ENCODE measurements around the gene PARVB.
"Not testable (repeated sequence)": the region's sequence is repeated elsewhere in the genome, so short reads cannot be mapped to it uniquely, and the experiment has no call there.

The PARVB gene

DNA sequence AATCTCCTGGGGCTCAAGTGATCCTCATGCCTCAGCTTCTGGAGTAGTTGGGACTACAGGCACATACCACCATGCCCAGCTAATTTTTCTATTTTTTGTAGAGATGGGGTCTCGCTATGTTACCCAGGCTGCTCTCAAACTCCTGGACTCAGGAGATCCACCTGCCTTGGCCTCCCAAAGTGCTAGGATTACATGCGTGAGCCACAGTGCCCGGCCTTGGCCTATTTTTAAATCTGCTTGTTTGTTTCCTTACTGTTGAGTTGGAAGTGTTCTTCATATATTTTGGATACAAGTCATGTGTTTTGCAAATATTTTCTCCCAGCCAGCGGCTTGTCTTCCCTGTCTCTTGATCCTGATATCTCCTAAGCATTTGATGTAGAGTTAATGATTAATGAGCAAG, 5.0 kb downstream of the PARVB start:
- DNase-seq = no peak

DNA sequence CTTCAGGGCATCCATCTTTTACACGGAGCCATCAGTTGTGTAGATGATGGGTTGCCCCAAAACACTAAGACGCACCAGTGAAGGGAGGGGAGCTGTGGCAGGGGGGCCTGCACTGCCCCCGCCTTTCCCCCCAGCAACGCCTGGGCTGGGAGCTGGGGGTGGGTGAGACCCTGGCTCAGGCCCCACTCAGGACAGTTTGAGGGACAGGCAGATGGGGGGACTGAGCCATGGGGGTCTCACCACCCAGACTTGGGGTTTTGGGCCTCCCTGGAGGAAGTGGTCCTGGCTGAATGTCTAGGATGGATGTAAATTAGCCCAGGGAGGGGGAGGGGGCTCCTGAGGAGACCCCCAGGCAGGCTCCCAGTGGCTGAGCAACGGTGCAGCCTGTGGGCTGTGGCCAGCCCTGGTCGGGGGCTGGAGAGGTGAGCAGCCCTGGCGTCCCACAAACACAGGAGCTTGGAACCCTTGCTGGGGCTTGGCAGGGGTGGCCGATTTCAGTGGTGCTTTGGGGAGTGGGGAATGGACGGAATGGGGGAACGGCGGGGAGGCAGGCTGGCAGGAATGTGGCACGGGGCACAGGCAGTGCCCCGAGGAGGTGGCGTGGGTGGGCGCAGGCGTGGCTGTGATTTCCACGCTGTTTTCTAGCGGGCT, 6.1 kb downstream of the PARVB start:
- no peak for DNase-seq

DNA sequence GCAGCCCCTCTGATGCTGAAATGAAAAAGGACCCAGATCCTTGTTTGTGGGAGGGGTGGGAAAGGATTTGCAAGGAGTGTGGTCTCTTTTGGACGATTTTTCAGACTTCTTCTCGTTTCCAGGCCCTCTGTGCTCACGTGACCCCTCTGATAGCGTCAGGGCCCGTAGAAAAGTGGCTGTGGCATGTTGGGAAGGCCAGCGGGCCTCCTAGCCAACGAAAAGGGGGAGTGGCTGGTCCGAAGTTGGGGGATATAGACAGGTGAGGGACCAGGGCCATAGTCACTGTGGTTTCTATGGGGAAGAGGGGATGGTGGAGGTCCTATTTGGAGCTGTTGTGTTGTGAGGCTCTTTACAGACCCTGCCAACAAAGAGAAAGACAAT, 6.6 kb downstream of the PARVB start:
- no peak for DNase-seq

DNA sequence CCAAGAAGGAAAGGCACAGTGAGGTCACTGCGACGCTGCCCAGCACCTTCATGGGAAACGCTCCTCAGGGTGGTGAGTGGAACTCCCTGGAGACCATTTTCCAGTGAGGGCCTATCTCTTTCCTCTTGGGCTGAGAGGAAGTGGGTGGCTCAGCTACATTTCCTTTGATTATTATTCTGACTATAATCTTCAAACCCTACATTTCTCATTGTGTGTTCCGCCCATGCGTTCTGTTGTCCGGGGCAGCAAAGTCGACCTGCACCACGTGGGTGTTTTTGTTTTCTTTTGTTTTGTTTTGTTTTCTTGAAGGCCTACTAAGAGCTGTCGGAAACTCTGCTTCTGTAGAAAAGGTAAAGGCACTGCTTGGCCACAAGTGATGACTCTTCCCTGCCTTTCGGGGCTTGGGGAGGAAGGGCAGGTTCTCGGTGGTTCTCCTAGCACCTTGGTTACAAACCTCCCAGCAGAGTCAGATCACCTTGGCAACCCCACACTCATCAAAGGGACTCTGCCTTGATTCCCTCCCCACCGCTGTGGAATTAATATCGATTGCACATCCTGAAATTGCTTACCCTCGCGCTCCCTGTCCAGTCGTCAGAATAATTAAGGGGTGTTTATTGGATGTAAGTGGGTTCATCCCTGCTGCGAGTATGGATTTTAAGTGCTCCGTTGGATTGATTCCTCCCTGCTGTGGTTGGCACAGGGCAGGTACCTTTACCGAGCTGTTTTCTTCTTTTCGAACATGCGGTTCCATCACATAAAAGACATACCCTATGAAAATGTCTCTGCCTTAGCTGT, 7.3 kb downstream of the PARVB start:
- no peak for DNase-seq

DNA sequence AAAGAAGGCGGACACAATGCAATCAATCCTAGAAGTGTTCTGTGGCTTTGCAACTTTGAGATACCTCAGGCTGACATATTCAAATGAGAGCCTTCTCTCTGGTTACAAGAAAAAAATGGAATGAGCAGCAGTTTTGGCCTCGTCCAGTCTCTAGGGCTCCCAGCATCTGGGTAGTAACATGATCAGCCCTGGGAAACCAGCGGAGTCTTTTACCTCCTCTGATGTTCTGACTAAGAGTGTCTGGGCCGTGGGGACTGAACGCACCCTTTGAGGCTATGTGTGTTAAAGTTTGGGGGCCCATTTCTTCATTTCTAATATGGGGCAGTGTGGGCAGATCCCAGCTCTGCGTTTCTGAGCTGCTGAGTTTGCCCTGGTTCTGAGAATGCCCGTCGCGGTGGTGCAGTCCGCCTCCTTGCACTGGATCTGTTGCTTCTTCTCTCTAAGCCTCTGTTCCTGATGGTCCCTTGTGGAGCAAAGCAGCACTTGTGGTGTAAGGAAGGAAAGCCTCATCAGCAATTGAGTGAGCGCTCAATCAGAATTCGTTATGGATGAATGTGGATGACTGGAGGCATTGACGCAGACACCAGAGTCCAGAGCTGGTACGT, 8.1 kb downstream of the PARVB start:
- DNase-seq = no peak

- DNase-seq = no peak
These were observed 9.2 kb downstream of the PARVB start for GRCh38 chr22:44033287-44033686.

GRCh38 chr22:44033694-44034093, 9.6 kb downstream of the PARVB start:
- DNase-seq = no peak

- DNase-seq = no peak
These were observed 13.6 kb downstream of the PARVB start for GRCh38 chr22:44037519-44038375.

- no peak for DNase-seq
These were observed 15.6 kb downstream of the PARVB start for GRCh38 chr22:44039566-44040171.

GRCh38 chr22:44042249-44043218, 18.4 kb downstream of the PARVB start:
- no peak for DNase-seq

GRCh38 chr22:44045145-44045544, 21.0 kb downstream of the PARVB start:
- DNase-seq = no peak

DNA sequence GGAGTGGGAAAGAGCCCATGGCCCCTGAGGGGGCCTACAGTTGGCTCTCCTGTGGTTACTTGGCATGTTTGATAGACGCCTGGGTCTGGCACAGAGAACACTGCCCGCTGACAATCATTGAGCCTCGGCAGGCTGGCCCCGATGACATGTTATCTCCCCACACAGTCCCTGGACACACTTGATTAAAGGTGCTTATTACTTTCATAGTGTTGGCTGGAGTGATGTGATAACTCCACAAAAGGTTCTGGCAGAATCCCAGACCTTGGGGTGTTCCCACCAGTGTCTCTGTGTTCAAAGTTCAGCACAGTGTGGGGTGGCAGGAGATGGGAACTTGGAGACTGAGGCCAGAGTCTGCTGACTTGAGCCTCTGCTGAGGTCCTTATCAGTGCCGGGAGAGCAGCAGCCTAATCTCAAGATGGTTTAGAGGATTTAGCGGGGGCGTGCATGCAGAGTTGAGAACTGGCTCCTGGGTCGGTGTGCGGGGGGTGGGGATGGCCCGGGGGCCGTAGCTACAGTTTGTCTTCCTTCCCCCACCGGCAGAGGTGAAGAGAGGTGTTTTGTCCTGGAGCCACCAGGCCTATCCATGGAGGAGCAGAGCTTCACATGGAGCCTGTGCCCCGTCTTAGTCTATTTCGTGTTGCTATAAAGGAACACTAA, 22.5 kb downstream of the PARVB start:
- DNase-seq = no peak

DNA sequence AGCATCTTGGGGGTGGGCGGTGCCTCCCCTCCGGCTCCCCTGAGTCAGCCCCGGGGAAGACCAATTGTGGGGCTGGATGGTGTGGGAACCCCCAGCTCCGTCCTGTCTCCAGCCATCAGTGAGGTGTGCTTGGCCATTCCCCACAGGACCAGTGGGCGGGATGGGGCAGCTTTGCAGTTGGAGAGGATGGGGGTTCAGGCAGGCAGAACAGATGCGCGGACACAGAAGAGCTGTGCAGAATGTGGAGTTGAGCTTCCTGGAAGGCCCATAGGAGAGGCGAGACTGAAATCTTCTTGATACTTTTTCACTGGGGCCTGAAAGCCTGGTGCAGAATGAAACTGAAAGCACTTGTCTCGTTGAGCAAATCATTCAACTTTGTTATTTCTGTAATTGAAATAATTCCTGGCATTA, 23.8 kb downstream of the PARVB start:
- DNase-seq = no peak

GRCh38 chr22:44049486-44050231, 25.6 kb downstream of the PARVB start:
- no peak for DNase-seq

DNA sequence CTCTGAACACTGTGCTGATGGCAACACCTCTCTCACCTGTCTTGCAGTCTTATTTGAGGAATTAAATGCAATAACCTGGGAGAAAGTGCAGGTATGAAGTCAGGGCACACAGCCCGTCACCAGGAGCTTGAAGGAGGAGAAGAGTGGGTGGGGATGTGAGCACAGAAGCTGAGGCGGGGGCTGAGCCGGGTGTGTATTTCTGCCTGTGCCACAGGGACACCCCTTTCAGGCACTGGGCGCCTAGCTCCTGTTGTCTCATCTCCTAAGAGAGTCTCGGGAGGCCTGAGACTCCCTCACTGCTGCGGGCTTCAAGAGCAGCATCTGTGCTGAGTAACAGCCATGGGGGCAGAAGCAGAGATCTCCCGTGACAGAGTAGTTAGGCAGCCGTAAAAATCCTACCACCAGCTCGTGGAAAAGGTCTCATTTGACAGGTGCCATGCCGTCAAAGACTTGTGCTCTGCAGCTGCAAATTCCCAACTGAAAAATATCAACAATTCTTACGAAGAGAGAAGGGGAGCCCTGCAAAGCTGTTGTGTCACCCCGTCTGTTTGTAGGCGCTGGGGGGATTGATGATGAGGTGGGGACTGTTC, 26.8 kb downstream of the PARVB start:
- DNase-seq = no peak

DNA sequence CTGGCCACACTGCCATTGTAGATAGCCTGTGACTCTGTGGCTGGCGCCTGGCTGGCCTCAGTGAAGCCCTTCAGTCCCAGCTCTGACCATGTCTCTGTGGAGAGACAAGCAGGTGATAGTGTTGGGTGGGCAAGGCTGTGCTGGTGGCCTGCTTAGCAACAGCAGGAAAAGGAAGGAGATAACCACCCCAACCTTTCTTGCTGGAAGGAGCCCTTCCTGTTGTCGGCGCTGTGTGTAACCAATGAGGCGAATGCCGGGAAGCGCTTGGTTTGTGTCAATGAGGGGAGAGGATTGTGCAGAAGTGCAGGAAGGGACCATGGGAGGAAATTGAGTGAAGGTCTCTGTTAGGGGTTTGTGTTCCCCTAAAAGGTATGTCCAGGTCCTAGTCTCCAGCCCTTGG, 27.3 kb downstream of the PARVB start:
- DNase-seq = no peak

DNA sequence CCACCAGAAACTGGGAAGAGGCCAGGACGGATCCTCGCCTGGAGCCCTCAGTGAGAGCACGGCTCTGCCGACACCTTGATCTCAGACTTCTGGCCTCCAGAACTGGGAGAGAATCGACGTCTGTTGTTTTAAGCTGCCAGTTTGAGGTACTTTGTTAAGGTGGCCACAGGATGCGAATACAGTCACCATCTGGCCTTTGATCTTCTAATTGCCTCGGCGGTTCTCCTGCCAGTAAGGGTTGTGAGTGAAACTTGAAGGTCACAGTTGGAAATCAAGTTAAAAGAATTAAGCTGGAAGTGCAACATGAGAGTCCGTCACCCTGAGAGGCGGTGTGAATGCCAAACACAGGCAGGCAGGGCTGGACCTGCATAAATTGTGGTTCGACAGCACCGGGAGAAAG, 27.9 kb downstream of the PARVB start:
- no peak for DNase-seq

DNA sequence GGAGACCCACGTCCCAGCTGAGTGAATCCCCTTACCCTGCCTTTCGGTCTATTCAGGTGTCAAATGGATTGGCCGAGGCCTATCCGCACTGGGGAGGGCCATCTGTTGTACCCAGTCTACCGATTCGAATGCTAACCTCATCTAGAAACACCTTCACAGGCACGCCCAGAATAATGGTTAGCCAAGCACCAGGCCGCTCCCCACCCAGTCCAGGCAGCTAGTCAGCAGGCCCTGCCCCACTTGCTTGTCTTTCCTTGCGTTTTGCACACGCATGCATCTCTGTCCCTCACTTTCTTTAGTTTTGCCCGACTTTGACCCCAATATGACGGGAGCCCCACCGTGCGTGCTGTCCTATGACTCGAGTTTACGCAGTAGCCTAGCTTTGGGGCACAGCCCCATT, 31.7 kb downstream of the PARVB start:
- no peak for DNase-seq

GRCh38 chr22:44056649-44057048, 32.5 kb downstream of the PARVB start:
- not testable (repeated sequence) for DNase-seq
